Gastrocnemius medialis (tissue), 4 donors: Measurements from ENCODE around the gene RAD51B. TPM values are rescaled to one million over a fixed set of nuclear protein-coding genes. Genes with fewer than 3 reads are reported as not detected.

Experiments
- ATAC-seq, 2 donors: fragments of 150-250 bp; one replicate each; pipeline ENCODE4 v1.9.1; 2016
- DNase-seq, 2 donors: peaks; one replicate each; pipeline ENCODE4 v3.0.0-alpha.2; 2019
- H3K27ac ChIP-seq, 4 donors: fragments of 200-600 bp; sonication (generic); 1 replicate in 1 of 4; 2 replicates in 3 of 4; pipeline ENCODE4 v1.5.1; 2016 to 2018; ENCODE audit warnings: mild to moderate bottlenecking in 2 of 4, moderate library complexity in 1 of 4
- H3K27me3 ChIP-seq, 3 donors: fragments of 200-600 bp; sonication (generic) in 2 of 3; 1 replicate in 1 of 3; 2 replicates in 2 of 3; pipeline versions ENCODE4 v1.5.1 to v1.6.0; 2016 to 2019; ENCODE audit warnings: mild to moderate bottlenecking in 1 of 3, moderate library complexity in 1 of 3
- H3K36me3 ChIP-seq, 2 donors: fragments of 200-600 bp; sonication (generic) in 1 of 2; one replicate each; pipeline ENCODE4 v1.5.1; 2017 to 2018
- H3K4me1 ChIP-seq, 2 donors: fragments of 200-600 bp; sonication (generic) in 1 of 2; one replicate each; pipeline ENCODE4 v1.5.1; 2016 to 2017; ENCODE audit warnings: mild to moderate bottlenecking in 2 of 2
- H3K4me3 ChIP-seq, 4 donors: fragments of 200-600 bp; sonication (generic) in 3 of 4; 1 replicate in 1 of 4; 2 replicates in 3 of 4; pipeline ENCODE4 v1.5.1; 2016 to 2019; ENCODE audit warnings: mild to moderate bottlenecking in 2 of 4
- H3K9me3 ChIP-seq, 3 donors: fragments of 200-600 bp; sonication (generic) in 2 of 3; 1 replicate in 1 of 3; 2 replicates in 2 of 3; pipeline ENCODE4 v1.5.1; 2016 to 2019
- POLR2A ChIP-seq, 2 donors: fragments of 450-650 bp; IDR thresholded peaks; one replicate each; pipeline ENCODE4 v1.6.1; 2017; ENCODE audit warnings: antibody characterized with exemption in 2 of 2, mild to moderate bottlenecking in 2 of 2, moderate library complexity in 2 of 2
- in situ Hi-C, 4 donors: fragments of 200-750 bp; cut with MboI; loops; one replicate each; pipeline versions ENCODE4 v1.15.0 to v1.8.0; 2017; ENCODE audit warnings: low sequenced_read_pairs in 4 of 4
- intact Hi-C: fragments of 100-400 bp; cut with DNase I; formaldehyde crosslinking; loops from one replicate; pipeline ENCODE4 v1.15.1; 2023; ENCODE audit warnings: low total_unique reads
- total RNA-seq, 4 donors: library from RNA; depleted of rRNA; stranded (reverse); fragments of >200 nt; gene quantifications; one replicate each; pipeline versions ENCODE4 v1.1.0 to v1.2.3, GENCODE V29; 2016
- TF ChIP-seq, protein P1 (sequence below), 5 experiments: fragments of 450-650 bp in 3 of 5; fragments of 200-600 bp in 2 of 5; sonication (generic) in 2 of 5; IDR thresholded peaks in 4 of 5; conservative IDR thresholded peaks in 1 of 5; 1 replicate in 4 of 5; 2 replicates in 1 of 5; pipeline ENCODE4 v1.5.1; 2016 to 2019; ENCODE audit warnings: antibody characterized with exemption in 5 of 5, mild to moderate bottlenecking in 3 of 5, moderate library complexity in 3 of 5

RAD51B gene
- total RNA-seq, 4 donors from 2014 or later: 1.6 to 3.3 (median 2.4) TPM

DNA sequence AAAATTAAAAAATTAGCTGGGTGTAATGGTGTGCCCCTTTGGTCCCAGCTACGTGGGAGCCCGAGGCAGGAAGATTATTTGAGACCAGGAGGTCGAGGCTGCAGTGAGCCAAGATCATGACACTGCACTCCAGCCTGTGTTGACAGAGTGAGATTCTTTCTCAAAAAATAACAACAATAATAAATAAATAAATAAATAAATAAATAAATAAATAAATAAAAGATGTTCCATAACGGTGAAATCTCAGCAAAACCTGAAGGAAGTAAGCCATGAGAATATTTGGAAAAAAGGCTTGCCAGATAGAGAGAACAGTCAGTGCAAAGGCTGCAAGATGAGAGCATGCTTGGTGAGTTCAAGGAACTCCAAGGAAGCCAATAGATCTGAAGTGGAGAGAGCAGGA, 176.7 kb downstream of the RAD51B start:
- TF ChIP-seq, protein P1, sequence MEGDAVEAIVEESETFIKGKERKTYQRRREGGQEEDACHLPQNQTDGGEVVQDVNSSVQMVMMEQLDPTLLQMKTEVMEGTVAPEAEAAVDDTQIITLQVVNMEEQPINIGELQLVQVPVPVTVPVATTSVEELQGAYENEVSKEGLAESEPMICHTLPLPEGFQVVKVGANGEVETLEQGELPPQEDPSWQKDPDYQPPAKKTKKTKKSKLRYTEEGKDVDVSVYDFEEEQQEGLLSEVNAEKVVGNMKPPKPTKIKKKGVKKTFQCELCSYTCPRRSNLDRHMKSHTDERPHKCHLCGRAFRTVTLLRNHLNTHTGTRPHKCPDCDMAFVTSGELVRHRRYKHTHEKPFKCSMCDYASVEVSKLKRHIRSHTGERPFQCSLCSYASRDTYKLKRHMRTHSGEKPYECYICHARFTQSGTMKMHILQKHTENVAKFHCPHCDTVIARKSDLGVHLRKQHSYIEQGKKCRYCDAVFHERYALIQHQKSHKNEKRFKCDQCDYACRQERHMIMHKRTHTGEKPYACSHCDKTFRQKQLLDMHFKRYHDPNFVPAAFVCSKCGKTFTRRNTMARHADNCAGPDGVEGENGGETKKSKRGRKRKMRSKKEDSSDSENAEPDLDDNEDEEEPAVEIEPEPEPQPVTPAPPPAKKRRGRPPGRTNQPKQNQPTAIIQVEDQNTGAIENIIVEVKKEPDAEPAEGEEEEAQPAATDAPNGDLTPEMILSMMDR (IDR thresholded peaks at IDR 0.05 in 4 of 5, conservative IDR thresholded peaks at IDR 0.05 in 1 of 5): no peak
- TF ChIP-seq POLR2A (IDR thresholded peaks at IDR 0.05): no peak
- in situ Hi-C loops (no loop called here), intact Hi-C loops (no loop called here)
- no peaks in the 10 kb centered on the region for H3K27me3 ChIP-seq
- H3K27ac ChIP-seq: no peak overlapping the region
- no peak overlapping the region for H3K4me3 ChIP-seq
- no peaks in the 10 kb centered on the region for H3K9me3 ChIP-seq
- H3K36me3 ChIP-seq: no peaks in the 10 kb centered on the region
- DNase-seq (no peak), ATAC-seq (no peak)
- peaks cover 11 to 15% of the 10 kb centered on the region in 2 donors for H3K4me1 ChIP-seq

GRCh38 chr14:67998834-67999233, 179.3 kb downstream of the RAD51B start:
- Histone ChIP-seq H3K27me3 (no peaks in the 10 kb centered on the region), H3K27ac (no peak overlapping the region), H3K4me1 (peaks cover 11 to 15% of the 10 kb centered on the region in 2 donors), H3K36me3 (no peaks in the 10 kb centered on the region), H3K9me3 (no peaks in the 10 kb centered on the region), H3K4me3 (no peak overlapping the region)
- ATAC-seq (no peak), DNase-seq (no peak)
- in situ Hi-C loops: no loop called here
- TF ChIP-seq, protein P1 (IDR thresholded peaks at IDR 0.05 in 4 of 5, conservative IDR thresholded peaks at IDR 0.05 in 1 of 5): no peak
- no peak for TF ChIP-seq POLR2A (IDR thresholded peaks at IDR 0.05)
- intact Hi-C loops: no loop called here

DNA sequence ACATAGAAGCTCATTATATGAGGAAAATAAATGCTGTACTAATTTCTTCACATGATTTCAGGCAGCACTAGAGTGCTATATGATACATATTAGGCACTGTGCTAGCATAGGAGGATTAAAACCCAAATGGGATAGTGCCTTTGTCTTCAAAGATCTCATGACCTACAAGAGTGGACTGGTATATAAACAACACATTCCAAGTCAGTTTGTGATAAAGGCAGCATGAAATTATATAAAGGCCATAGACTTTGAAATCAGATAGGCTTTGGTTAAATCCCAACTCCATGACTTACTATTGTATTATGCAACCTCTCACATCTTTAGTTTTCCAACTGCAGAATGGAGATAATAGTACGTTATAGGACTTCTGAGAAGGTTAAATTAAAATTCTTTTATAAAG, 179.7 kb downstream of the RAD51B start:
- in situ Hi-C loops: no loop called here
- no peaks in the 10 kb centered on the region for H3K27me3 ChIP-seq
- ATAC-seq (peak in 1 of 2 donors; percentile 55), DNase-seq (no peak)
- no peak overlapping the region for H3K27ac ChIP-seq
- no peak overlapping the region for H3K4me3 ChIP-seq
- H3K9me3 ChIP-seq: no peaks in the 10 kb centered on the region
- TF ChIP-seq, protein P1 (IDR thresholded peaks at IDR 0.05 in 4 of 5, conservative IDR thresholded peaks at IDR 0.05 in 1 of 5): no peak
- no peak for TF ChIP-seq POLR2A (IDR thresholded peaks at IDR 0.05)
- peaks cover 11 to 15% of the 10 kb centered on the region in 2 donors for H3K4me1 ChIP-seq
- intact Hi-C loops: no loop called here
- H3K36me3 ChIP-seq: no peaks in the 10 kb centered on the region

GRCh38 chr14:67999705-68000384, 180.3 kb downstream of the RAD51B start:
- no peak for DNase-seq
- Histone ChIP-seq H3K4me3 (no peak overlapping the region), H3K27ac (no peak overlapping the region), H3K27me3 (no peaks in the 10 kb centered on the region), H3K4me1 (peaks cover 11 to 15% of the 10 kb centered on the region in 2 donors), H3K9me3 (no peaks in the 10 kb centered on the region), H3K36me3 (no peaks in the 10 kb centered on the region)
- in situ Hi-C loops: no loop called here
- peak in 1 of 2 donors; percentile 78 for ATAC-seq
- intact Hi-C loops: no loop called here
- no peak for TF ChIP-seq POLR2A (IDR thresholded peaks at IDR 0.05)
- TF ChIP-seq, protein P1 (IDR thresholded peaks at IDR 0.05 in 4 of 5, conservative IDR thresholded peaks at IDR 0.05 in 1 of 5): no peak

DNA sequence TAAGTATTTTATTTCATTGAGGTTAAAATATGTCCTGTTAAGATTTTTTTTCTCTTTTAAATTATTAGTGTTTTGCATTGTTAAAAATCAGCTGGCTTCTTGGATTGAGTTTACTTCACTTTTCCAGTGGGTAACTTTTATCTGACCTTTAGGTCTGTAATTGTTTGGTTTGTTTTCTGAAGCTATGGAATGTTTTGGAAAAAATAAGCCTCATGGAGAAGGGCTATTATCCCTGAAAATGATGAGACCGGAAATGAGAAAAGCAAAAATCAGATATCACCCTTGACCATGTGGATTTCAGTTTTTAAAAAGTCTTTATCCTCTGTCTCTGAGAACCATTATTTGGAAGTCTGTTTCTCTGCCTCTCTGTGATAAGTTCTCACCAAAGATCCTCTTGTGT, 180.9 kb downstream of the RAD51B start:
- ATAC-seq (no peak), DNase-seq (no peak)
- Histone ChIP-seq H3K4me3 (no peak overlapping the region), H3K27me3 (no peaks in the 10 kb centered on the region), H3K9me3 (no peaks in the 10 kb centered on the region), H3K27ac (no peak overlapping the region), H3K36me3 (no peaks in the 10 kb centered on the region), H3K4me1 (peaks cover 11 to 15% of the 10 kb centered on the region in 2 donors)
- TF ChIP-seq POLR2A (IDR thresholded peaks at IDR 0.05): no peak
- TF ChIP-seq, protein P1 (IDR thresholded peaks at IDR 0.05 in 4 of 5, conservative IDR thresholded peaks at IDR 0.05 in 1 of 5): no peak
- intact Hi-C loops (no loop called here), in situ Hi-C loops (no loop called here)
